ENCODE results near the gene PEX16. TPM values are rescaled to one million over a fixed set of nuclear protein-coding genes. Genes with fewer than 3 reads are reported as not detected.

Gene PEX16
- polyA plus RNA-seq, 1 donor from 2014 or later = 61.1 TPM

DNA sequence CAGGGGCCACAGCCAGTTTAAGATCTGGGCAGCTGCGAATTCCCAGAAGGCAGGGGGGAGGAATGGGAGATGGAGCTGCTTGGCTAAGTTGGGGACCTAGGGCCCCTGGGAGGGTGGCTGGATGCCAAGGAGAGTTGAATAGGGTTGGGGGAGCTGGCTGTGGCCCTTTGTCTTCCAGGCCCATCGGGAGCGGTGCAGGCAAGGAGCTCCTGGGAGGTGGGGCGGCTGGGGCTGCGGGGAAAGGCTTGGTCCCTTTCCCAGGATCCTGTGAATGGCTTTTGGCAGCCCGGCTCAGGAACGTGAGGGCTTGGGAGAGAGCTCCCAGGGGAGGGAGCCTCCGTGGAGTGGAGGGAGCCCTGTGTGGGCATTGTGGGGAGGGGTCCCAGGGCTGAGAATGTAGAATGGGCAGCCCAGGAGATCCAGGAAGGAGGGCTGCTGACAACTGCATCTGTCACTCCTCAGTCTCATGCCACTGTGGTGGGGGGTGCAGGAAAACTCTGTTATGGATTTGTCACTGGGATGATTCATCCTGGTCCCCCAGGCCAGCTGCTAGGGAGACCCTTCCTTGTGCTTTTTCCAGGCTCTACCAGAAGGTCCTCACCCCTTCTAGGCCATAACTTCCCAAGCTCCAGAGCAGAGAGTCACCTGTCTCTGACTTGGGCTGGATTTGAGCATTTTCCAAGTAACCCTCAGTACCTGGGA is 16.6 kb downstream of the PEX16 start:
- Histone ChIP-seq H3K36me3 (ENCODE audit: insufficient read depth, low read length) (no peaks in the 10 kb centered on the region), H3K9ac (ENCODE audit: low read length) (peak overlapping the region; percentile 84), H3K27ac (ENCODE audit: low read length) (peak overlapping the region; percentile 97)

More for the DNA sequence above, 16.6 kb downstream of the PEX16 start:
- Histone ChIP-seq H4K20me1 (ENCODE audit: insufficient read depth) (peaks cover 3% of the 10 kb centered on the region), H2AFZ (ENCODE audit: low read depth, low read length) (no peak overlapping the region), H3K4me3 (ENCODE audit: low read length) (peak overlapping the region; percentile 86), H3K9me3 (ENCODE audit: low read length) (no peaks in the 10 kb centered on the region), H3K79me2 (replicated peaks; ENCODE audit: insufficient read depth, low read length) (peaks cover 31% of the 10 kb centered on the region), H3K4me2 (ENCODE audit: low read length) (peak overlapping the region; percentile 97), H3F3A (ENCODE audit: insufficient read depth, low read length, poor library complexity, severe bottlenecking) (no peaks in the 10 kb centered on the region), H3K27me3 (ENCODE audit: insufficient read depth, low read depth, low read length) (no peaks in the 10 kb centered on the region), H3K9me2 (ENCODE audit: insufficient read depth, low read length) (no peaks in the 10 kb centered on the region)
- TF ChIP-seq SMC3 (conservative IDR thresholded peaks at IDR 0.05; ENCODE audit: poor library complexity) = no peak
- TF ChIP-seq REST (IDR thresholded peaks at IDR 0.05; ENCODE audit: borderline replicate concordance) = no peak
- no peak for TF ChIP-seq RAD21 (conservative IDR thresholded peaks at IDR 0.05)
- no peak for TF ChIP-seq CTCF (IDR thresholded peaks at IDR 0.05; ENCODE audit: poor library complexity, severe bottlenecking)
- TF ChIP-seq TAF1 (IDR thresholded peaks at IDR 0.05; ENCODE audit: low read depth) = no peak
- no peak for TF ChIP-seq POLR2AphosphoS5 (IDR thresholded peaks at IDR 0.05)
- no peak for TF ChIP-seq EZH2 (IDR thresholded peaks at IDR 0.05; ENCODE audit: borderline replicate concordance, insufficient read depth, low read length, poor library complexity, severe bottlenecking)
- no peak for TF ChIP-seq MXI1 (conservative IDR thresholded peaks at IDR 0.05; ENCODE audit: poor library complexity, severe bottlenecking)
- no peak for TF ChIP-seq EP300 (conservative IDR thresholded peaks at IDR 0.05; ENCODE audit: poor library complexity, severe bottlenecking)
